Cardiac fibroblast (primary cell): ENCODE measurements around the gene PAPPA.

Source experiments
- DNase-seq, 2 donors: peaks; one replicate each; pipeline versions ENCODE4 v3.0.0 to v3.0.0-alpha.2; 2010; ENCODE audit warnings: low read depth in 2 of 2
- H3K4me3 ChIP-seq, 2 donors: replicated peaks in 1 of 2; 1 replicate in 1 of 2; 2 replicates in 1 of 2; pipeline ENCODE4 v1.5.1; 2011; ENCODE audit warnings: low read depth in 2 of 2, low read length in 2 of 2, mild to moderate bottlenecking in 2 of 2, moderate library complexity in 1 of 2
- CTCF ChIP-seq: IDR thresholded peaks from one replicate; pipeline ENCODE4 v1.5.1; 2011; ENCODE audit warnings: low read depth, mild to moderate bottlenecking, low read length, inconsistent platforms

Gene PAPPA

GRCh38 chr9:116340270-116340669, 186.7 kb downstream of the PAPPA start:
- TF ChIP-seq CTCF: no peak
- DNase-seq: no peak
- H3K4me3 ChIP-seq: no peak overlapping the region

- TF ChIP-seq CTCF: no peak
- no peak overlapping the region for H3K4me3 ChIP-seq
- DNase-seq: no peak
These were observed 188.5 kb downstream of the PAPPA start for GRCh38 chr9:116342061-116342460.

GRCh38 chr9:116342941-116343340, 189.3 kb downstream of the PAPPA start:
- DNase-seq: no peak
- TF ChIP-seq CTCF: no peak

GRCh38 chr9:116344416-116344815, 190.8 kb downstream of the PAPPA start:
- no peak for DNase-seq
- no peak for TF ChIP-seq CTCF
- no peak overlapping the region for H3K4me3 ChIP-seq

More at GRCh38 chr9:116342941-116343340, 189.3 kb downstream of the PAPPA start:
- no peak overlapping the region for H3K4me3 ChIP-seq

GRCh38 chr9:116345393-116345792, 191.8 kb downstream of the PAPPA start:
- DNase-seq: no peak
- TF ChIP-seq CTCF: no peak
- H3K4me3 ChIP-seq: no peak overlapping the region

- no peak overlapping the region for H3K4me3 ChIP-seq
- DNase-seq: peak in 1 of 2 donors; percentile 41
- TF ChIP-seq CTCF: no peak
These were observed 192.2 kb downstream of the PAPPA start for GRCh38 chr9:116345817-116346216.

- DNase-seq: no peak
- no peak overlapping the region for H3K4me3 ChIP-seq
- TF ChIP-seq CTCF: no peak
These were observed 196.1 kb downstream of the PAPPA start for GRCh38 chr9:116349684-116350083.
